ENCODE data around the gene VPS37C. TPM values are rescaled to one million over a fixed set of nuclear protein-coding genes. Genes with fewer than 3 reads are reported as not detected.

VPS37C gene
- total and polyA plus RNA-seq, 4 donors, result 14.8 to 35.8 (median 22.3) TPM

- WGBS, 2 donors, result 76 to 85% methylated on average over 10 of the region's 10 CpGs
- ATAC-seq (ENCODE audit: insufficient read depth, low FRiP score) (no peak), DNase-seq (peak in 1 of 3 donors; percentile 42)
- Histone ChIP-seq H3K27me3 (ENCODE audit: control insufficient read depth in 3 of 3, insufficient read depth in 3 of 3, low read length in 2 of 3) (no peaks in the 10 kb centered on the region), H3K9ac (ENCODE audit: insufficient read depth in 1 of 2, low read length in 2 of 2) (no peak overlapping the region), H3K36me3 (ENCODE audit: control insufficient read depth in 4 of 4, insufficient read depth in 4 of 4, low read length in 4 of 4) (peaks cover 0 to 16% (median 0%) of the 10 kb centered on the region in 4 donors), H3K27ac (ENCODE audit: low read depth in 1 of 2, low read length in 1 of 2) (no peak overlapping the region), H3K9me3 (ENCODE audit: control insufficient read depth in 4 of 4, insufficient read depth in 3 of 4, low read length in 3 of 4) (no peaks in the 10 kb centered on the region), H3K4me3 (no peak overlapping the region), H3K4me1 (ENCODE audit: control insufficient read depth in 5 of 5, insufficient read depth in 5 of 5, low read length in 5 of 5) (peaks cover 0 to 11% (median 8%) of the 10 kb centered on the region in 5 donors)
- TF ChIP-seq CTCF (IDR thresholded peaks at IDR 0.05; ENCODE audit: control extremely low read depth, extremely low read depth), result no peak
These were observed 19.6 kb downstream of the VPS37C start for GRCh38 chr11:61141601-61142028.

GRCh38 chr11:61140416-61140815, 20.8 kb downstream of the VPS37C start:
- Histone ChIP-seq H3K9ac (ENCODE audit: insufficient read depth in 1 of 2, low read length in 2 of 2) (no peak overlapping the region), H3K4me3 (no peak overlapping the region), H3K9me3 (ENCODE audit: control insufficient read depth in 4 of 4, insufficient read depth in 3 of 4, low read length in 3 of 4) (no peaks in the 10 kb centered on the region), H3K27ac (ENCODE audit: low read depth in 1 of 2, low read length in 1 of 2) (no peak overlapping the region), H3K36me3 (ENCODE audit: control insufficient read depth in 4 of 4, insufficient read depth in 4 of 4, low read length in 4 of 4) (peaks cover 0 to 16% (median 0%) of the 10 kb centered on the region in 4 donors), H3K27me3 (ENCODE audit: control insufficient read depth in 3 of 3, insufficient read depth in 3 of 3, low read length in 2 of 3) (no peaks in the 10 kb centered on the region), H3K4me1 (ENCODE audit: control insufficient read depth in 5 of 5, insufficient read depth in 5 of 5, low read length in 5 of 5) (peaks cover 0 to 11% (median 0%) of the 10 kb centered on the region in 5 donors)
- ATAC-seq (ENCODE audit: insufficient read depth, low FRiP score), result no peak
- DNase-seq, result peak in 1 of 3 donors; percentile 0
- WGBS, 2 donors, result 81 to 95% methylated on average over 4 of the region's 4 CpGs
- TF ChIP-seq CTCF (IDR thresholded peaks at IDR 0.05; ENCODE audit: control extremely low read depth, extremely low read depth), result no peak

GRCh38 chr11:61139387-61139786, 21.8 kb downstream of the VPS37C start:
- Histone ChIP-seq H3K27ac (ENCODE audit: low read depth in 1 of 2, low read length in 1 of 2) (no peak overlapping the region), H3K9ac (ENCODE audit: insufficient read depth in 1 of 2, low read length in 2 of 2) (no peak overlapping the region), H3K4me1 (ENCODE audit: control insufficient read depth in 5 of 5, insufficient read depth in 5 of 5, low read length in 5 of 5) (peaks cover 0 to 11% (median 0%) of the 10 kb centered on the region in 5 donors), H3K36me3 (ENCODE audit: control insufficient read depth in 4 of 4, insufficient read depth in 4 of 4, low read length in 4 of 4) (peaks cover 0 to 21% (median under 1%) of the 10 kb centered on the region in 4 donors), H3K9me3 (ENCODE audit: control insufficient read depth in 4 of 4, insufficient read depth in 3 of 4, low read length in 3 of 4) (no peaks in the 10 kb centered on the region), H3K27me3 (ENCODE audit: control insufficient read depth in 3 of 3, insufficient read depth in 3 of 3, low read length in 2 of 3) (no peaks in the 10 kb centered on the region), H3K4me3 (no peak overlapping the region)
- WGBS, 2 donors, result 45 to 55% methylated on average over 6 of the region's 6 CpGs
- DNase-seq (peak in 1 of 3 donors; percentile 10), ATAC-seq (ENCODE audit: insufficient read depth, low FRiP score) (peak; percentile 17)
- TF ChIP-seq CTCF (IDR thresholded peaks at IDR 0.05; ENCODE audit: control extremely low read depth, extremely low read depth), result no peak

- Histone ChIP-seq H3K4me3 (no peak overlapping the region), H3K27me3 (ENCODE audit: control insufficient read depth in 3 of 3, insufficient read depth in 3 of 3, low read length in 2 of 3) (no peaks in the 10 kb centered on the region), H3K4me1 (ENCODE audit: control insufficient read depth in 5 of 5, insufficient read depth in 5 of 5, low read length in 5 of 5) (peaks cover 0 to 11% (median 0%) of the 10 kb centered on the region in 5 donors), H3K27ac (ENCODE audit: low read depth in 1 of 2, low read length in 1 of 2) (no peak overlapping the region), H3K36me3 (ENCODE audit: control insufficient read depth in 4 of 4, insufficient read depth in 4 of 4, low read length in 4 of 4) (peaks cover 0 to 25% (median 2%) of the 10 kb centered on the region in 4 donors), H3K9ac (ENCODE audit: insufficient read depth in 1 of 2, low read length in 2 of 2) (no peak overlapping the region), H3K9me3 (ENCODE audit: control insufficient read depth in 4 of 4, insufficient read depth in 3 of 4, low read length in 3 of 4) (no peaks in the 10 kb centered on the region)
- no peak for TF ChIP-seq CTCF (IDR thresholded peaks at IDR 0.05; ENCODE audit: control extremely low read depth, extremely low read depth)
- WGBS, 2 donors, result 40 to 48% methylated on average over 7 of the region's 7 CpGs
- peak in 1 of 3 donors; percentile 13 for DNase-seq
- no peak for ATAC-seq (ENCODE audit: insufficient read depth, low FRiP score)
These were observed 22.3 kb downstream of the VPS37C start for GRCh38 chr11:61138935-61139334.

Measured in lung (tissue), 12 donors.